ENCODE data around the gene CAVIN2.

Gene CAVIN2

DNA sequence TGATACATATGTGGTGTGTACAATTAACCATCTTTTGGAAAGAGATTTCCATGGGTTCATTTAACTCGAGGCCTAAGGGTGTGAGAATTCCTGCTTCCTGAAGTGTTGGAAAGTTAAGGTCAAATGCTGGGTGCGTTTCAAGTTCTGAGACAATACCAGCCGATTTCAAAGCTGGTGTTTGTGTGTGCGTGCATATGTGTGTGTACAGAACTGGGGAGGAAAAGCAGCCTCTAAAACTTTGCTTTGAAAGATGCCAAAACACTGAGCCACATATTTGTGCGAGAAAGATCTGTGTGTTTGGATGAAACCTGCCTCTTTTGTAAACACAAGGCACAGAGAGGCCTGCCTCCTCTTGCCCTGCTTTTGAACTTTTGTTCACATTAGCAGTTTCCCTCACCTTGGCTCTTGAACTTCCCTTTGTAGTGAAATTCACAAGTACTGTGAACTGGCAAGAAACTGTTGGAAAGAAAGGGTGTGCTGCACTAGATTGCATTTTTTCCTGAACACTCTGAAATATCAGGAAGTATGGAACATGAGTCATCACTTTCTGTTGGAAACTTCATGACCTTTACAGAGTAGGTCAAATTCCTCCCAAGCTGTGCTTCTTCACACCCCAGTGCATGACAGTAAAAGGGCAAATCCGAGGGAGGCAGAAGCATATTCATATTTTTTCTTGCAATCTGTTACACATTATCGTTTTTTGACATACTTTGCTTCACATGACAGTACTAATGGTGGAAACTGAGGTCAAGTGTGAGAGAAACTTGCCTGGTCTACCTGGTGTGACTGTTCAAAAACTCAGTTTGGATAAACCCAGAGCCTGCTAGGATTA lies 20.0 kb upstream of the CAVIN2 start:
- H3K4me3 ChIP-seq (ENCODE audit: low read length): no peak overlapping the region
- DNase-seq (ENCODE audit: low read depth, low spot score): no peak

DNA sequence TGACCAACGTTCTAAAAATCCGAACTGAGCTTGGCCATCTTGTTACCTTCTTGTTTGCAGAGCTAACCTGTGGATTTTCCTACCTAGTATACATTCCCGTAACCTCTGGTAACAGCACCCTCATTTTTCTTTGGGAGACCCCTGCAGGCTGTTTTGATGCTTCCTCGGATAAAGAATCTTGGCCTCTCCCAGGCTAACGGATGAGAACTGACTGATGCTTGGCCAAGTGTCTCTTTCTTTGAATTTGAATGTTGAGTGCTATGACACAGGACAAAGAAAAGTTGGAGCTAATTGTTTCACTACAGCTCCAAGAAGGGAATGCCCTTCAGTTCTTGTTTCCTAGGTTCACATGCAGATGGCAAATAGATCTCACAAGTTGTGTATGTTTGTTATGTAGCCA lies 19.3 kb upstream of the CAVIN2 start:
- no peak for DNase-seq (ENCODE audit: low read depth, low spot score)

DNA sequence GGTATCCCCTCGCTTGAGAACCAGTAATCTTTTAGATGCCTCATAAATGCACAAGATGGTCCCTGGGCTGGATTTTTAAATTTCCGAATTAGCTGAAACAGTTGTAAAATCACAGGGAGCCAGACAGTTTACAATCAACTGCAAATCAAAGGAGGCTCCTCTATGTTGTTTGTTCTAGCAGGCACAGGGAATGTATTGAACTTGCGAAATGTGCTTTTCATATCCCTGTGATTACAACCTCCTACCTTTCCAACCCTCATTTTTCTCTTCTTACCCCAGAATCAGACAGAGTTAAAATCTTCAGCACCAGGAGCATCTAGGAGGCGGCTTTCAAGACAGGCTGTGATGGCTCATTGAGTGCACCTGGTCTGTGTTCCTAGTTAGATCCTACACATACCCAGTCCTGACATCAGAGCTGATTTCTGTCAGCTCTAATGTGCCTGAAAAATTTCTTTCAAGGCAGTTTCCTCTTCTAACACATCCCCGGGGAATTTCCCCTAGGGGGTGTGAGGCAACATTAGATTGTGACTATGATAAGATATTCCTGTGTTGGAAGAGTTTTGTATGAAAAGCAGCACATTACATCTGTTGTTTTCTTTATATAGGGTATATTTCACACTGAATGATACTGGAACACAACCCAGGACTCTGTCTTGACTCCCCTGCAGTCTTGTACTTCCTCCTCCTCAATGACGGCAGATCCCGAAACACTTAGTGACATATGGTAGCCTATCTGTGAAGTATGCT lies 17.9 kb upstream of the CAVIN2 start:
- H3K4me3 ChIP-seq (ENCODE audit: low read length): no peak overlapping the region
- DNase-seq (ENCODE audit: low read depth, low spot score): no peak

More for the DNA sequence above, 19.3 kb upstream of the CAVIN2 start:
- no peak overlapping the region for H3K4me3 ChIP-seq (ENCODE audit: low read length)

DNA sequence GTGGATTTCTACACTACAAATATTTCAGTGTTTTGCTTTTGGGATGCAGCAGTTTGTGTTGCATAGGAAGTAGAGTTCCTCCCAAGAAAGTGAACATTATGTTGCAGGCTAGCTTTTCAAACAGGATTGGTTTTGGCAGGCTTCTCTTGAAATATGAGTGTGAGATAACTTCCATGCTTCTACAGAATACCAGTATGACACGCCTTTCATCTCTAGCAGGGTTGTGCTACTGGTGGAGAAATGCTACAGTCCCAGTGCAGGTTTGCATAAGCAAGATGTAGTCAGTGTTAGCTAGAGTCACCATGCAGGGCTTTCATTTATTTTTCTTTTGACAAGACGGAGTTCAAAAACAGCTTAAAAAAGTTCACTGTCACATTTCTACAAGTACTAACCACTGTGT lies 17.1 kb upstream of the CAVIN2 start:
- DNase-seq (ENCODE audit: low read depth, low spot score): no peak
- H3K4me3 ChIP-seq (ENCODE audit: low read length): no peak overlapping the region

DNA sequence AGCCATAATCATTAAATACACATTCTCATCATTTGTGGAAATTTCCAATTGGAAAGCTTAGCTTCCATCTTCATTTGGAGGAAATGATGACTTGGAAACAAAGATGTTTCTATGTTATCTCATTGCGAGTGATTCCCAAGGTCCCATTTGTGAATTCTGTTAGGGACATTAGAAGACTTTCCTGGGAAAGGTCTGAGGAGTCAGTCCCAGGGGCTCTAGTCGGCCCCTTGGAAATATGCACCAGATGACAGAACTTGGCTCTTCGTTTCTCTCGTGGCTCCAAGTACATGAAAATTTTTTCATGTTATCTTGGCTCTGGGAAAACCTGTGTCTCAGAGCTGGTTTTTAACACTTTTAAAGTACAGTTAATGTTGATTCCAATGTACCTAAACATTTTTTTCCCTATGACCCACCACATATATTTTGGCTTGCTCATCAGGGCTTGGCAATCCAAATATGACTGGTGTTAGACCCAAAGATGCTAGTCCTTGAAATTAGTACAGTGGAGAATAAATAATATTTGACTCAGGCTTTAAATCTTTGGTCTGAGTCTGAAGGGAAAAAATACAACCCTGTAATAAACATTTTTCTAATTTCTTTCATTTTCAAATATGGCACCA lies 15.4 kb upstream of the CAVIN2 start:
- no peak for DNase-seq (ENCODE audit: low read depth, low spot score)
- H3K4me3 ChIP-seq (ENCODE audit: low read length): no peak overlapping the region

DNA sequence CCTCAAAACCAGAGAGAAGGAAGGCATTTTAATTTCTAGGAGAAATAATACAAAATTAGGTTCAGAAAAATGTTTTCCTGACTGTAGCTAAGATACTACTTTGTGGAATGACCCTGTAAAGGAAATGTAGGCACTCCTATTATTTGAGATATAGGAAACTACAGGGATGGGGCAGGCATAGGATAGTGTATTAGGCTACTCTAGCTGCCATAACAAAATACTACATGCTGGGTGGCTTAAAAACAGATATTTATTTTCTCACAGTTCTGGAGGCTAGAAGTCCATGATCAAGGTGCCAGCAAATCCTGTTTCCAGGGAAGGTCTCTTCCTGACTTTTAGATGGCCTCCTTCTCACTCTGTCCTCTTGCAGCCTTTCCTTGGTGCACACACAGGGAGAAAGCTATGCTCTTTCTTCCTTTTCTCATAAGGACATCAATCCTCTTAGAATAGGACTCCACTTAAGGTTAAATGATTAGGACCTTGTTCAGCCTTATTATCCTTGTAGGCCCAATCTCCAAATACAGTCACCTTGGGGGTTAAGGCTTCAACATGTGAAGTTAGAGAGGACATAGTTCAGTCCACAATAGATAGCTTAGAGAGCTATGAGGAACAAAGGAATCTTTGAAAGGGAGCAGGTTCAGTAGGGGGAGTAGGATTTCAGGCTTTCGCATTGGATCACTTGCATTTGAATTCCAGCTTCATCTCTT lies 14.0 kb upstream of the CAVIN2 start:
- DNase-seq (ENCODE audit: low read depth, low spot score): no peak
- no peak overlapping the region for H3K4me3 ChIP-seq (ENCODE audit: low read length)

DNA sequence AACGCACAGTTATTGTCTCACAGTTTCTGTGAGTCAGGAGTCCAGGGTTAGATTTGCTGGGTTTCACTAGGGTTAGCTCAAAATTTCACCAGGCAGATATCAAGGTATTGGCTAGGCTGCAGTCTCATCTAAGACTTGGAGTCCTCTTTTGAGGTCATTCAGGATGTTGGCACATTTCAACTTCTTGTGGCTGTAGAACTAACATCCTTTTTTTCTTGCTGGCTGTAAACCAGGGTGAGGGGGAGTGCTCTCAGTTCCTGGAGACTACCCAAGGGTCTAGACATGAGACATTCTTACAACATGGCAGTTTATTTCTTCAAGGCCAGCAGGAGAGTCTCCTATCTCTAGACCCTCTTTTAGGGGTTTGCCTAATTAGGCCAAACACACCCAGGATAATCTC lies 12.8 kb upstream of the CAVIN2 start:
- no peak overlapping the region for H3K4me3 ChIP-seq (ENCODE audit: low read length)
- no peak for DNase-seq (ENCODE audit: low read depth, low spot score)

DNA sequence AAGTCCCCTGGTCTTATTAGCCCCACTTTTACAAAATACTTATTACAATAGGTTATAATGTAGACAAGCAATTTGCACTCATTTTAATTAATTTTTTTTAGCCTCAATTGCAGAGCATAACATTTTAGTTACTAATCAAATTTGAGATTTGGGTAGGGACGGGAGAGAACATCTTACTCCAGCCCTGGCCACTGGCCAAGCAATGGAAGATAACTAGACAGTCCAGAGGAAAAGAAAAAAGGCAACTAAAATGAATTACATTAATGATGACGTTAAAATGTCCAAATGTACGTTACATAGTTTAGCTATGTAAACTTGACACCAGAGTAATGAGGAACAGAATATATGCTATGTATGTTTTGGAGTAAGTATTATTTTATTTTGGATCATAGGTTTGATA lies 11.0 kb upstream of the CAVIN2 start:
- no peak overlapping the region for H3K4me3 ChIP-seq (ENCODE audit: low read length)
- DNase-seq (ENCODE audit: low read depth, low spot score): no peak

DNA sequence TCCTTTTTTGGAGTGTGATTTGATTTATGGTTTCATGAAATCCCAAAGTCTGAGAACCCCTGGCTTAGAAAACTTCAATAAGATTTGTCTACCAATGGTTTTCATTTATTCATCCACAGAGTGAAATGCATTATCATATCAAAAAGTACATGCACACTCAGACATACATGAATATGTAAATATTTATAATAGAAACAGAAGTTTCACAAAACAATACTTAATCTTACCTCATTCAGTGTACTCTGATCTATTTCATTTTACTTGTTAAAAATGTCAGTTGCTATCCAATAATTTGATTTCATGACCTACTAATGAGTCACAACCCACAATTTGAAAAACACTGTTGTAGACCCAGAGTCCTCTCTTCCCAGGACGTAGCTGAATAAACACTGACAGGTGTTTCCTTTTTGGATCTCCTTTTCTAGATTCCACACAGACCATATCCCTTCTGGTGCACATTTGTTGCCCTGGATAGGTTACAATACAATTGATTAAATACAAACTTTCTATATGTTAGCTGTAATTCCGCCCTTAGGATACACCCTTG lies 10.4 kb upstream of the CAVIN2 start:
- no peak overlapping the region for H3K4me3 ChIP-seq (ENCODE audit: low read length)
- no peak for DNase-seq (ENCODE audit: low read depth, low spot score)

DNA sequence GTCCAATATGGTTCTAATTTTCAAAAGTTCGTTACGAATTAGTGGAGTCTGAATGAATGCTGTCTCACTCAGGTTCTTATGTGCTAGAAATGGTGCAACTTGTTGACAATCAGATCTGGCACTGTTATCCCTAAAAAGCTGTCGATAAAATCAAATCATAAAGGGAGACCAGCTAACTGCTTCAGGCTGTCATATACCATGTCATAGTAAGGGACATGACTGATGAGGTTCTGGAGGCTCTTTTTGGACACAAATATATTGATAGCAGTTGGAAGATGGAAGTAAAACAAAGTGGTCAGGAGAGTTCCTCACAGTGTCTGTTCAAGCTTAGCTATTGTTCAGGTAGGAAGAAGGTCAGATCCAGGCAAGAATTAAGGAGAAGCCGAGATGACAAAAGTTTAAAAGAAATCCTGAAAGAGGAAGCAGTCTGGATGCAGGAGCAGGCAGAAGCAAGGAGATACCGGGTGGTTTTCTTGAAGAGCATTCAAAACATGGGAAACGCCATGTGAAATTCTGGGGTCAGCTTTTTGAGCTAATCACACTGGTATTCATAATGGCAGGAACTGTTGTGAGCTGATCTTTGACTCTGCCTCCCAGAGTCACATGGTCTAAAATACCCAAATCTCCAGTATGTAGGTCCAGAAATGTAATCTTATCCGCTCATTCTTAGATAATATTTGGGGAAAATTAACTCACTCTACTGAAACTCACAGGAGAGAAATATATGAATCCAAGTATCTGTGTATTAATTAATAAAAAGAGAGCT lies 9.4 kb upstream of the CAVIN2 start:
- no peak for DNase-seq (ENCODE audit: low read depth, low spot score)
- H3K4me3 ChIP-seq (ENCODE audit: low read length): no peak overlapping the region

DNA sequence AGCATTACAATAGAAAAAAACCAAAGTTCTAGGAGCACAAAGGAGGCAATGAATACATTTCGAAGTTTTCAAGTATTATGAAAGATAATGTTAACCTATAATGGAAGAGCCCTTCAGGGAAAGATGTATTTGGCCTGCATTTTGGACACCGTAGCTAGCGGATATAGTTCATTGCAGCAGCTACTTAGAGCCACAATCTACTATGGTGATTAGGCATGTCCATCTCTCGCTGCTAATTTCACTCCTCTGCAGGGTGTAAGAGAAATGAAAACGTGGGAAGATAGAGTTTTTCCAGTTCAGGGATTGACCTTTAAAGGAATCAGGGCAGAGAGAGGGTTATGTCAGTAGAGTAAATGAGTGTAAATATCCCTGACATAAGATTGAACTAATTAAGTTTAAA lies 8.5 kb upstream of the CAVIN2 start:
- H3K4me3 ChIP-seq (ENCODE audit: low read length): no peak overlapping the region
- DNase-seq (ENCODE audit: low read depth, low spot score): no peak

DNA sequence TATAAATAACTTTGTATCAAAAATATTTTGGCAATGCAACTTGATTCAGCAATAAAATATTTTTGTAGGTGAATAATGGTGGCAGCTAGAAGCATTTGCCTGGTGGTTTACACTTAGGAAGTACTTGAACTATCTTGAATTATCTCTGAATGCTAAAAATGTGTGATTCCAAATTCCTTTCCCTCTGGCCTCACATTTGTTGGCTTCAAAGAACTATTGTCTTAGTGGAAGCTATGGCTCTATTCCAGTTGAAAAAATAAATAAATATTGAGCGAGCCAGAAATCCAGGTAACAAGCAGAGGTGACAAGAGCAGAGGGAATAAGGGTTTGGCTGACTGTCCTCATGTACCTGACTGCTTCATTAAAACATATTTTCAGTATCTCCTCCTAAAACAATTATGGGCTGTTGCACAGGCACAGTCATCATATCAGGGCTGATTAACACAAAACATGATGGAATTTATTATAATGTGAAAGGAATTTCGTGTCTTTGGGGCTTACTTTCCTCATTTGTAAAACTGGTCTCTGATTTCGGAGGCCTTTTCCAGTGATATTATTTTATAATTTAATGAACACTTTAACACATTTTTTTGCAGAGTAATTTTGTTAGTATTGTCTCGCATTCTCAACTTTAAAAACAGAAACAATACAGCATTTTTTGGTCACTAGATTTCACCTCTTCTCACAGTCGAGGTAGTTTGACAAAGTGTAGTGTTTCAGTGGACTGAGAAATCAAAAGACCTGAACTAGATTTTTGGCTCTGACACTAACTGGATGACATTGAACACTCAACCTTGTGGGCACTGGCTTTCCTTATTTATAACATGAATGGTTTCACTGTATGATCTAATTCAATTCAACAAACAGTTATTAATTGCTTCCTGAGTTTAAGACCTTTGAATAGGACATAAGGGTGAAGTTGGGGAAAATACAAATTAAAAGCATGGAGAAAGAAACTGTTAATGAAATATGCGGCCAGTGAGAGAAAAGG lies 7.8 kb upstream of the CAVIN2 start:
- no peak overlapping the region for H3K4me3 ChIP-seq (ENCODE audit: low read length)
- DNase-seq (ENCODE audit: low read depth, low spot score): no peak

DNA sequence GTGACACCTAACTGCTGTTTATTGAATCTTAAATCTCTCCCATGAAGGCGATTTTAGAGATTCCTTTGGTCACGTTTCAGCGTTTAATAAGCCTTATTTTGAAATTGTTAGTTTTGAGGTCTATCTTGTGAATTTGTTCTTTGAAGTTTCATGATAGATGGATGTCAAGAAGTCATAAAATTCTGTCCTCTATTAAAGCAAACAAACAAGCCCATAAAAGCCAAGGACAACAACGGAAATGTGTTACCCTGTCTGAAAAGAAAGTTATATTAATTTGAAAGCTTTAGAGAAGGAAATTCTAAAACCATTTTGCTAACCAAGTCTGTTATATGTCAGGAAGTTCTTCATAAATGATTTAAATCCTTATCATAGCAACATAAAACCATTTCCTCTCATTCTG lies 7.0 kb upstream of the CAVIN2 start:
- DNase-seq (ENCODE audit: low read depth, low spot score): no peak
- H3K4me3 ChIP-seq (ENCODE audit: low read length): no peak overlapping the region

DNA sequence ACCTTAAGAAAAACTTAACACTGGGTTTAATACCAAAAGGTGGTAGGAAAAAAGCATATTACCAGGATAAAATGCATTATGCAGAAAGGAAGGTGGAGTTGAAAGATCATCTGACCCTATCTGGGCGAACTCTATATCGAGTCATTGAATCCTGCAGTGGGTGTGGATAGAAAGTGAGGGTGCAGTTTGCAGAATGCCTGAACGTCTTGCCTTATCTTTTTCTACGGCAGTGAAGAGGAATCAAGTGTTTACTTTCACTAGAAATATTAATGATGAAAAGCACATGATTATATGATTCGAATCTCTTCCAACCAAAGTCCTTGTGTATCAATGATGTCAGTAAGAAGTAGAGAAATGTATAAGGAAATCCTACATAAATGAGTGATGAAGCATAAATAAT lies 4.3 kb upstream of the CAVIN2 start:
- no peak for DNase-seq (ENCODE audit: low read depth, low spot score)

DNA sequence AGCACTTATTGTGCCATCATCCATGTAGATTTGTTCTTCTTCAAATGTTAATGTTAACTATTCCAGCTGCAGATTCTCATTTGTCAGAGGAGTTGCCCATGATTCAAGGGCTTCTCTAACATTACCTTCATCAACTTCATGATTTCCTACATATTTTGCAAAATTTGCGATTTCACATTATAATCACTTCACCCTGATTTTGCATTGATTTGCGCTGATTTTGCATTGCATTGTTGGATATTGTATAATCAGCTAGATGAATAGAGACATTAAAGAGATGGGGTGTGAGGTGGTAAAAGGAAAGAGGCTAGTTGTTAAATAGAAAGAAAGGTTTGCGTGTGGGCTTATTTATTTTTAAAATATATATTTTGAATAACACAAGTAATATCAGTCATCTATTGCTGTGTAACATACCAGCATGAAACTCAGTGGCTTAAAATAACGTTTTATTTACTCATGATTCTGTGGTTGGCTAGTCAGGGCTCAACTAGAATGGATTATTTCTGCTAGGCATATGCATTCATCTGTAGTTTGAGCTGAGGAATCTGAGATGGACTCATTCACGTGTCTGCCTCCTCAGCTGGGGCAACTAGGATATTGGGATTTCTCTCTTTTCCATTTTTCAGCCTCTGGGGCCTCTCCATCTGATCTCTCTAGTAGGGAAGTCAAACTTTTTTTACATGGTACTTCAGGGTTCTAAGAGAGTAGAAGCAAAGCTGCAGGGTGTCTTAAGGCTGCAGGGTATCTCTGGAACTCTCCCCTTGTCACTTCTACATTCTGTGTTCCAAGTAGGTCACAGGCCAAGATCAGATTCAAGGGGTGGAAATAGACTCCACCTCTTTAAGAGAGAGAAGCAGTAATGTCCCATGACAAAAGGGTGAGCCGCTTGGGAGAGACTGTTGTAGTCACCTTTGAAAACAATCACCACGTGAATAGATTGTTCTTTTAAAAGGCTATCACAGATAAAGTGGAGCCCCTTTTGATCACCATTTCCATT lies 2.2 kb upstream of the CAVIN2 start:
- no peak overlapping the region for H3K4me3 ChIP-seq (ENCODE audit: low read length)
- no peak for DNase-seq (ENCODE audit: low read depth, low spot score)

More for the DNA sequence above, 4.3 kb upstream of the CAVIN2 start:
- no peak overlapping the region for H3K4me3 ChIP-seq (ENCODE audit: low read length)

DNA sequence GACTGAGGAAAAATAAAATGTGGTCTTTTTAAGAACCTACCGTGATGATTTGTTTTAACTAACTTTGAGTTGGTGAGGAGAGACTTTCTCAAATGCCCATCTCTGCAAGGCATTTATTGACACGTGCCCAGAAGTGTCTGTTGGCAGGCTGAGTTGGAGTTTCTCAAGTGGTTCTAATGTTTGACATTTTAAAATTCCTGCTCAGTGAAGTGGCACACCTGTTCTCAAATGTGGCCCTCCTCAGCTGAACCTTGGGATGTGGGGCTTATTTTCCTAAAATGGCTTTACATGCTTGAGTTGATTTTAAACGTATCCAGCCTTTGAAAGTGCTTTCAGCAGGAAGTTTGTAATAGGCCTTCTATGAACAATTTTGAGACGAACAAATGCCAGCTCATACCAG lies 876 bp upstream of the CAVIN2 start:
- no peak overlapping the region for H3K4me3 ChIP-seq (ENCODE audit: low read length)
- DNase-seq (ENCODE audit: low read depth, low spot score): no peak

All from Jurkat, Clone E6-1 (cell line).